AG09319 (cell line): ENCODE data around the gene WFS1.

Source experiments
- DNase-seq: peaks from one replicate; pipeline ENCODE4 v3.0.0-alpha.2; 2010; ENCODE audit warnings: low read depth; ENCODE audit errors: extremely low read depth
- CTCF ChIP-seq: IDR thresholded peaks from 2 replicates; pipeline ENCODE4 v1.5.1; 2011; ENCODE audit warnings: low read depth, mild to moderate bottlenecking, inconsistent platforms, low read length, moderate library complexity

WFS1 gene

GRCh38 chr4:6295495-6295894 lies 25.8 kb downstream of the WFS1 start:
- no peak for DNase-seq
- TF ChIP-seq CTCF, result no peak

DNA sequence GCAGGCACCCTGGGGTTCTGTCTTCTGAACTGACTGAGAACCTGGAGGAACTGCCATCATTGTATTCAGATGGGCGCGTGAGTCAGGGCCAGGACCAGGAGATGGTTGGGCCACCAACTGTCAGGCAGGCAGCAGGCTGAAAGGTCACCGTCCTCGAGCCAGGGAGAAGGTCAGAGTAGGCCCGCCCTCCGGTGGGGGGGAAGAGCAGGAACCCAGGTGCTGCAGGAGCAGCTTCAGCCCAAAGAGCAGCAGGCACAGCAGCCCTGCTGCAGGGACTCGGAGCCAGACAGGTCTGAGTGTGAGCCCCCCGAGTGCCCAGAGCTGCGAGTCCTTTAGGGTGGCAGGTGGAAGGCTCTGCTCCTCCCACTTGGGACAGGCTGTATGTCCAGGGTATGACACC lies 26.4 kb downstream of the WFS1 start:
- no peak for DNase-seq
- TF ChIP-seq CTCF, result no peak

- no peak for TF ChIP-seq CTCF
- no peak for DNase-seq
These were observed 27.7 kb downstream of the WFS1 start for GRCh38 chr4:6297266-6297815.

DNA sequence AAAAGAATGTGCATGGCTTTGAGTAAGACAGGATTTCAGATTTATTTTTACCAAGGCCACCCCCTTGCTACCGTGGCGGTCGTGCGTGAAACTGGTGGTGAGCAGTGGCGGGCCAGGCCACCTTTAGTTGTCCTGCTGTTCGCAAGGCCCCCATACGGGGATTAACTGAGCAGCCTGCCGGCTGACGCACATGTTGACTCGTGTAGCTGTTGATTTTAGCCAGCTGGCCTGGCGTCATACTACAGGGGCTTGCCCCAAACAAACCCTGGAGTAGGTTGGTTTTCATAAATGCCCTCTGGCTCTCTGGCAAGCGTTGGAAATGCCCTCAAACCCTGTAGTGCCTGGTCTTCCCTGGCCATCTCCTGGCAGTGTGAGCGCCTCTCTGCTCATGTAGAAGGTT lies 28.4 kb downstream of the WFS1 start:
- no peak for DNase-seq
- TF ChIP-seq CTCF, result no peak

DNA sequence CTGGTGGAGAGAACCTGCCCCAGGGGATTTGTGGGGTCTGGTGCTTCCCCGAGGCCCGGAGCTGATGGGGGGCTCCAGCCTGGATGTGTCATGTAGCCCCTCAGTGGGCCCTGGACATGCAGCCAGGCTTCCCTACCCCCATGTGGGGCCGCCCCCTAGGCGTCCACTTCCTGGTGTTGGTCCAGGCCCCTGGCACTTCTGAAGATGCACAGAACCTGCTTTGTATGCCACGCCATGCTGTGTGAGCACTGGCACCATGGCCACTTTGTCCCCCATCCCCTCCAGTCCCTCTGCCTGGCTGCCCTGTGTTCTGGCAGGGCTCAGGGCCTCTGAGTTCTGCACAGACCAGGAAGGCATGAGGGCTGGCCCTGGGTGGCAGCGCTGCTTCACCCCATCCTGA lies 29.2 kb downstream of the WFS1 start:
- no peak for DNase-seq
- TF ChIP-seq CTCF, result no peak

GRCh38 chr4:6299875-6300274 lies 30.2 kb downstream of the WFS1 start:
- TF ChIP-seq CTCF, result no peak
- no peak for DNase-seq

- DNase-seq, result no peak
- TF ChIP-seq CTCF, result no peak
These were observed 30.7 kb downstream of the WFS1 start for GRCh38 chr4:6300359-6300758.
